ENCODE results near the gene STK24.

Gene STK24

GRCh38 chr13:98549728-98550317 lies 27.1 kb downstream of the STK24 start:
- DNase-seq = no peak

- peak; percentile 63 for DNase-seq
These were observed 27.7 kb downstream of the STK24 start for GRCh38 chr13:98549006-98549727.

- no peak for DNase-seq
These were observed 28.7 kb downstream of the STK24 start for GRCh38 chr13:98548230-98548629.

- no peak for DNase-seq
These were observed 29.5 kb downstream of the STK24 start for GRCh38 chr13:98547455-98547854.

- DNase-seq = no peak
These were observed 30.5 kb downstream of the STK24 start for GRCh38 chr13:98546402-98546801.

GRCh38 chr13:98544104-98544710 lies 32.7 kb downstream of the STK24 start:
- no peak for DNase-seq

GRCh38 chr13:98543378-98544103 lies 33.4 kb downstream of the STK24 start:
- DNase-seq = no peak

- no peak for DNase-seq
These were observed 34.1 kb downstream of the STK24 start for GRCh38 chr13:98542568-98543377.

GRCh38 chr13:98541701-98542203 lies 35.2 kb downstream of the STK24 start:
- no peak for DNase-seq

GRCh38 chr13:98541191-98541590 lies 35.7 kb downstream of the STK24 start:
- DNase-seq = no peak

- no peak for DNase-seq
These were observed 36.4 kb downstream of the STK24 start for GRCh38 chr13:98540476-98540875.

GRCh38 chr13:98539666-98540065 lies 37.2 kb downstream of the STK24 start:
- DNase-seq = no peak

GRCh38 chr13:98538876-98539275 lies 38.0 kb downstream of the STK24 start:
- no peak for DNase-seq

- DNase-seq = no peak
These were observed 39.2 kb downstream of the STK24 start for GRCh38 chr13:98537740-98538139.

- no peak for DNase-seq
These were observed 39.6 kb downstream of the STK24 start for GRCh38 chr13:98537306-98537705.

- DNase-seq = no peak
These were observed 40.2 kb downstream of the STK24 start for GRCh38 chr13:98536729-98537128.

GRCh38 chr13:98535501-98536354 lies 41.2 kb downstream of the STK24 start:
- DNase-seq = no peak

GRCh38 chr13:98534821-98535220 lies 42.1 kb downstream of the STK24 start:
- DNase-seq = no peak

- DNase-seq = no peak
These were observed 43.0 kb downstream of the STK24 start for GRCh38 chr13:98533912-98534311.

GRCh38 chr13:98532254-98532653 lies 44.7 kb downstream of the STK24 start:
- DNase-seq = no peak

GRCh38 chr13:98530217-98530616 lies 46.7 kb downstream of the STK24 start:
- DNase-seq = no peak

GRCh38 chr13:98529171-98529570 lies 47.7 kb downstream of the STK24 start:
- DNase-seq = no peak

Data from NCI-H226 (cell line).